Measurements from ENCODE around the gene OR13A1.
"Not testable (repeated sequence)": the region's sequence is repeated elsewhere in the genome, so short reads cannot be mapped to it uniquely, and the experiment has no call there.

OR13A1 gene

GRCh38 chr10:45280113-45280760, 35.2 kb downstream of the OR13A1 start:
- DNase-seq, result no peak

GRCh38 chr10:45279682-45280081, 35.7 kb downstream of the OR13A1 start:
- no peak for DNase-seq

- DNase-seq, result no peak
Measured at GRCh38 chr10:45278860-45279498, 36.4 kb downstream of the OR13A1 start.

GRCh38 chr10:45276146-45276545, 39.3 kb downstream of the OR13A1 start:
- DNase-seq, result not testable (repeated sequence)

- no peak for DNase-seq
Measured at GRCh38 chr10:45274364-45274763, 41.0 kb downstream of the OR13A1 start.

- DNase-seq, result not testable (repeated sequence)
Measured at GRCh38 chr10:45267777-45268176, 47.6 kb downstream of the OR13A1 start.

- DNase-seq, result no peak
Measured at GRCh38 chr10:45265996-45266395, 49.4 kb downstream of the OR13A1 start.

- no peak for DNase-seq
Measured at GRCh38 chr10:45261946-45262345, 53.5 kb downstream of the OR13A1 start.

- DNase-seq, result no peak
Measured at GRCh38 chr10:45261243-45261775, 54.1 kb downstream of the OR13A1 start.

GRCh38 chr10:45260635-45261034, 54.8 kb downstream of the OR13A1 start:
- not testable (repeated sequence) for DNase-seq

- DNase-seq, result not testable (repeated sequence)
Measured at GRCh38 chr10:45259786-45260495, 55.5 kb downstream of the OR13A1 start.

GRCh38 chr10:45257600-45257999, 57.8 kb downstream of the OR13A1 start:
- no peak for DNase-seq

- DNase-seq, result no peak
Measured at GRCh38 chr10:45256246-45256645, 59.2 kb downstream of the OR13A1 start.

- no peak for DNase-seq
Measured at GRCh38 chr10:45255706-45256105, 59.7 kb downstream of the OR13A1 start.

GRCh38 chr10:45254892-45255291, 60.5 kb downstream of the OR13A1 start:
- DNase-seq, result no peak

- no peak for DNase-seq
Measured at GRCh38 chr10:45253183-45253914, 62.1 kb downstream of the OR13A1 start.

Data from fibroblast of skin of right biceps (primary cell).